ENCODE measurements around the gene BCORL1. TPM values are rescaled to one million over a fixed set of nuclear protein-coding genes. Genes with fewer than 3 reads are reported as not detected.
A peak's percentile ranks its signal among the peaks of the same experiment; 100 is the strongest.

Gene BCORL1
- total and polyA plus RNA-seq, 9 donors: 4.3 to 21.3 (median 16.6) TPM

DNA sequence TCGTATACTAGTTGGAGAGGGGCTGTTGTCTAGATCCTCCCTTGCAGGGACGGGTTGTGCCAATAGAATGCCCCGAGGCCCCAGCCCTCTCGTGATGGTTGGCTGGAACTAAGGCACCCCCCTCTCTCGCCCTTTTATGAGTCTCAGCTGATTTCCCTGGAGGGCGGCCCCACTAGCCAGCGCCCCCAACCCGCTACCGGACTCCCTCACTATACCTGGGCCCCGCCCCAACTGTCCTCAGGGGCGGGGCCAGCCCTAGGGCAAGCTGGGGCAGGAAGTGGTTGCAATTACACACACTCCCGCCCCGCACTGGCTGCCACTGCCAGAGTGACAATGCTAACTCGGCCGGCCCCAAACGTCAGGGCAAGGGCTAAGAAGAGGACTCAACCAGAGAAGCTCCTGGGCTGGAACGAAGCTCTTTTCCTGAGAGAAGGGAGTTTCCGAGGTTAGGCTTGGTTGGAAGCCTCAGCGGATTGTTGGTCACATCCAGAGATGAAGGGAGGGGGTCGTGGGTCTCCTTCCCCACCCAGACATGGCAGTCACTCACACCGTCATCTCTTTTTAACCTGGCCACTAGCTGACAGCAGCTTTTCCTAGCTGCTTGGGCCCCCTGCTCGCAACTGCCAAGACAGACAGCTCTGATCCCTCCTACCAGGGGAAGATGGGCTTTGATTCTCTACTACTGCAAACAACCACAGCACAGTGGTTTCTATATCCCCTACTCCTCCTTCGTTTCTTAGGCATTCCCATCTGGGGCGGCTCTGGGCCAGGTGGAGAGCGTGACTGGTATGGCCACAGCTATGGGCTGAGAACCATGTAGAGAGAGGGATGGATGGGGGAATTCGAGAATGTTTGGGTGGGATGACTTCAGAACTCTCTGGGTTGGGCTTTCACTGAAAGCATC lies 21.0 kb upstream of the BCORL1 start:
- no peak for DNase-seq
- H3K27ac ChIP-seq (ENCODE audit: low read length): peak overlapping the region; percentile 7
- WGBS (ENCODE audit: insufficient coverage): 45% methylated on average over 15 of the region's 26 CpGs

DNA sequence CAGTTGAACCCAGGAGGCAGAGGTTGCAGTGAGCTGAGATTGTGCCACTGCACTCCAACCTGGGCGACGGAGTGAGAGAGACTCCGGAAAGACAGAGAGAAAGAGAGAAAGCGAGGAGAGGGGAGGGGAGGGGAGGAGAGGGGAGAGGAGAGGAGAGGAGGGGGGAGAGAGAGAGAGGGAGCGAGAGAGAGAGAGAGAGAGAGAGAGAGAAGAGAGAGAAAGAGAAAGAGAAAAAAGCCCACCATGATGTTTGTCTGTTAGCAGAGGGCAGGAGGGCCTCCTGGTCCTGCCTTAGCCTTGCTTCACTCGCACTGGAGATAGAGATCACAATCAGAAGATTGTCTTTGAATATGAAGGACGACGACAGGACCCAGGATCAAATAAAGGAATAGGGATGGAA lies 18.7 kb upstream of the BCORL1 start:
- no peaks in the 10 kb centered on the region for H3K36me3 ChIP-seq (ENCODE audit: control insufficient read depth, insufficient read depth, low read length)
- DNase-seq: no peak
- H3K4me3 ChIP-seq (ENCODE audit: low read length): no peak overlapping the region
- peaks cover 17% of the 10 kb centered on the region for H3K4me1 ChIP-seq (ENCODE audit: control insufficient read depth, insufficient read depth, low read length)
- H3K27ac ChIP-seq (ENCODE audit: low read length): no peak overlapping the region
- H3K9me3 ChIP-seq (replicated peaks; ENCODE audit: control insufficient read depth, low read depth, low read length): peaks cover 1% of the 10 kb centered on the region
- WGBS (ENCODE audit: insufficient coverage): 82% methylated on average over 5 of the region's 8 CpGs
- H3K27me3 ChIP-seq (ENCODE audit: control insufficient read depth, insufficient read depth, low read length): peaks cover 11% of the 10 kb centered on the region

More for the DNA sequence above, 21.0 kb upstream of the BCORL1 start:
- no peaks in the 10 kb centered on the region for H3K36me3 ChIP-seq (ENCODE audit: control insufficient read depth, insufficient read depth, low read length)
- peaks cover 30% of the 10 kb centered on the region for H3K4me1 ChIP-seq (ENCODE audit: control insufficient read depth, insufficient read depth, low read length)
- H3K4me3 ChIP-seq (ENCODE audit: low read length): no peak overlapping the region
- peaks cover 18% of the 10 kb centered on the region for H3K27me3 ChIP-seq (ENCODE audit: control insufficient read depth, insufficient read depth, low read length)
- H3K9me3 ChIP-seq (replicated peaks; ENCODE audit: control insufficient read depth, low read depth, low read length): no peaks in the 10 kb centered on the region

DNA sequence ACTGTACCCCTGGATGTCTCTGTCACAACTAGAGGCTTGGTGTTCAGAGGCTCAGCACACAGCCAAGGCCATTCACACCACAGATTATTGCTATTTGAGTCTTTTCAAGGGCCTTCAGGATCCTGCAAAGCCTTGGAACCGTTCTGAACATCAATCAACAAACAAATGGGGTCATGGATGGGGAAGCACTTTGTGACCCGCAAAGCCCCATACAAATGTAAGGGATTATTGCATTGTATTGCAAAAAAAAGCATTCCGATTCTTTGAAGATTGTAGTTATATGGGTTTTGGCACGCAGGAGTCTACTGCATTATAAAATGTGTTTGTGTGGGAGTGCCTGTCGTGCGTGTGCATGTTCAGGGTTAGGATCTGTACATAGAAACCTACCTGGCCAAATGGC lies 17.3 kb upstream of the BCORL1 start:
- Histone ChIP-seq H3K36me3 (ENCODE audit: control insufficient read depth, insufficient read depth, low read length) (no peaks in the 10 kb centered on the region), H3K4me3 (ENCODE audit: low read length) (no peak overlapping the region), H3K27me3 (ENCODE audit: control insufficient read depth, insufficient read depth, low read length) (peaks cover 6% of the 10 kb centered on the region), H3K4me1 (ENCODE audit: control insufficient read depth, insufficient read depth, low read length) (peaks cover 10% of the 10 kb centered on the region), H3K27ac (ENCODE audit: low read length) (no peak overlapping the region), H3K9me3 (replicated peaks; ENCODE audit: control insufficient read depth, low read depth, low read length) (peaks cover 4% of the 10 kb centered on the region)
- 76% methylated on average over 3 of the region's 6 CpGs for WGBS (ENCODE audit: insufficient coverage)
- DNase-seq: no peak

DNA sequence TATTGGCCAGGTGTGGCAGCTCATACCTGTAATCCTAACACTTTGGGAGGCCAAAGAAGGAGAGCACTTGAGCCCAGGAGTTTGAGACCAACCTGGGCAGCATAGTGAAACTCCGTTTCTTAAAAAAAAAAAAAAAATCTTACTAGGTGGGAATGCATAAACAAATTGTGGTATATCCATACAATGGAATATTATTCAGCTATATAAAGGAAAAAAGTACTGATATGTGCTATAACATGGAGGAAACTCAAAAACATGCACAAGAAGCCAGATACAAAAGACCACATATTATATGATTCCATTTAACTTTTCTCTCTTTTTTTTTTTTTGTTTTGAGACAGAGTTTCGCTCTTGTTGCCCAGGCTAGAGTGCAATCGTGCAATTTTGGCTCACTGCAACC lies 13.5 kb upstream of the BCORL1 start:
- Histone ChIP-seq H3K36me3 (ENCODE audit: control insufficient read depth, insufficient read depth, low read length) (no peaks in the 10 kb centered on the region), H3K9me3 (replicated peaks; ENCODE audit: control insufficient read depth, low read depth, low read length) (peaks cover 4% of the 10 kb centered on the region), H3K27me3 (ENCODE audit: control insufficient read depth, insufficient read depth, low read length) (peaks cover 4% of the 10 kb centered on the region), H3K4me3 (ENCODE audit: low read length) (no peak overlapping the region), H3K27ac (ENCODE audit: low read length) (no peak overlapping the region), H3K4me1 (ENCODE audit: control insufficient read depth, insufficient read depth, low read length) (no peaks in the 10 kb centered on the region)
- no CpG with 5 or more reads among the region's 3 CpGs for WGBS (ENCODE audit: insufficient coverage)
- no peak for DNase-seq

DNA sequence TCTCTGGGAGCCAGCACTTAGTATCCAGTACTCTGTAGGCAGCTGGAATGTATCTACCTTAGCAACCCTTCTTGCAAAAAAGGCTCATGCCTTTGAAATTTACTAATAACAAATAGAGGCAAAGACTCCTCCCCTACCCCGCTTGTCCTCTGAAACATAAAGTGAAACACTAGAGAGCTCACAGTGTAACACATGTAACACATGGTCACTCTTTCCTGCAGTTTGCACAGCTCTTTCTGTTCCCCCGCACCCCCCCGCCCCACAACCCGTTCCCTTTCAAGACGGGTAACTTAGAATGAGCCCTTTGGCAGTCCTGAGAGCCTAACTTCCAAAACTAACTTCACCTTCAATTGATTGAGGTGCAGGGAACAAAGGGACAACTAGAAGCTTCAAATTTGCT lies 6.0 kb upstream of the BCORL1 start:
- no peak for DNase-seq
- Histone ChIP-seq H3K4me1 (ENCODE audit: control insufficient read depth, insufficient read depth, low read length) (peaks cover 3% of the 10 kb centered on the region), H3K36me3 (ENCODE audit: control insufficient read depth, insufficient read depth, low read length) (no peaks in the 10 kb centered on the region), H3K9me3 (replicated peaks; ENCODE audit: control insufficient read depth, low read depth, low read length) (no peaks in the 10 kb centered on the region), H3K27me3 (ENCODE audit: control insufficient read depth, insufficient read depth, low read length) (peaks cover 11% of the 10 kb centered on the region), H3K4me3 (ENCODE audit: low read length) (no peak overlapping the region), H3K27ac (ENCODE audit: low read length) (no peak overlapping the region)
- WGBS (ENCODE audit: insufficient coverage): 44% methylated on average over 2 of the region's 5 CpGs

DNA sequence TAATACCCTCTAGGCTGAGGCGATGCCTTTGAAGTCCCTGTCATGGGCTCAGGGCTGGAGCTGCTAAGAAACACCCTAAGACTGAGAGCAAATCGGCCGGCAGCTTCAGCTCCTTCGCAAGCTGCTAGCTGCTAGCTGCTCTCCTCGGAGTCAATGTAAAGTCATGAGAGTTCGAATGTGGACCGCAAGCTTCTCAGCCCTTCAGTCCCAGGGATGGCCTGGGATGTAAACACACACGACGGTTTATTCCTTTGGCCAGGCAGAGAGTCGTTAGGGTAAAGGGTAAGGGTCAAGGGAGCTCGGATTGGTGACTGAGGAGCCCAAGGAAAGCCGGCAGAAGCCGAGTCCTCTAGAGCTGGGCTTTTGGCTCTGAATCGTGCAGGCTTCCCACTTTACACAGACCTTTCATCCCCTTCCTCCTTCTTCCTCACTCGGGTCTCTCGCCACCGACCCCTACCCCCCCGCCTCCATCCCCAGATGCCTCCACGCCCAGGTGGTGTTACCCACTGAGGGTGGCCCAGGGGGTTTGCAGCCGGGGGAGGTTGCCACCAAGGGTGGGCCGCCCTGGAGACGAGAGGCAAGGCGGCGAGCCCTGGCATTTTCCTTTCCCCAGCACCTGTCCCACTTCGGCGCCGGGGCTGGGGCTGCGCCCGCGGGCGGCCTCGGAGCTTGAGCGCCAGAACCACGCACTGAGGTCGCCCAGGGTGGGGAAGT lies 3.1 kb upstream of the BCORL1 start:
- WGBS (ENCODE audit: insufficient coverage): 35% methylated on average over 16 of the region's 35 CpGs
- peaks cover 7% of the 10 kb centered on the region for H3K27me3 ChIP-seq (ENCODE audit: control insufficient read depth, insufficient read depth, low read length)
- no peaks in the 10 kb centered on the region for H3K36me3 ChIP-seq (ENCODE audit: control insufficient read depth, insufficient read depth, low read length)

DNA sequence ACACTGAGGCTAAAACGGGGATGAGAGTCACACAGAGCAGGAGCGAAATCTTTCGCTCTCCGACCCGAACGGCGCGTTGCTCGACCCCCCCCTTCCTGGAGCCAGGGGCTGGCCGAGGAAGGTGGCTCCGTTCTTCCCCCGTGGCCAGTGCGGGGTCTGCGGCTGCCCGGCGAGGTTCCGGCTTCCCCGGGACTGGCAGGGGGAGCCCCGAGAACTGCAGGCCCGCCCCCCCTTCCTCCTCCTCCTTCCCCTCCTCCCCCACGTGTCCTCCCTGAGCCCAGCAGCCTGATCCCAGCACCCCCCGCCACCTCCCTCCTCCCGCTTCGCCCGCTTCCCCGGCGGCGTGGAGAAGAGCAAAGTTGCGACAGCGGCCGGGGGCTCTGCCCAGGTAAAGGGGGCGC lies 2.4 kb upstream of the BCORL1 start:
- peaks cover 7% of the 10 kb centered on the region for H3K27me3 ChIP-seq (ENCODE audit: control insufficient read depth, insufficient read depth, low read length)
- peaks cover 7% of the 10 kb centered on the region for H3K4me1 ChIP-seq (ENCODE audit: control insufficient read depth, insufficient read depth, low read length)
- no peaks in the 10 kb centered on the region for H3K9me3 ChIP-seq (replicated peaks; ENCODE audit: control insufficient read depth, low read depth, low read length)
- H3K4me3 ChIP-seq (ENCODE audit: low read length): peak overlapping the region; percentile 22
- peak; percentile 37 for DNase-seq
- no peak overlapping the region for H3K27ac ChIP-seq (ENCODE audit: low read length)
- WGBS (ENCODE audit: insufficient coverage): 30% methylated on average over 13 of the region's 32 CpGs
- no peaks in the 10 kb centered on the region for H3K36me3 ChIP-seq (ENCODE audit: control insufficient read depth, insufficient read depth, low read length)

More for the DNA sequence above, 3.1 kb upstream of the BCORL1 start:
- H3K27ac ChIP-seq (ENCODE audit: low read length): peak overlapping the region; percentile 20
- no peaks in the 10 kb centered on the region for H3K9me3 ChIP-seq (replicated peaks; ENCODE audit: control insufficient read depth, low read depth, low read length)
- H3K4me3 ChIP-seq (ENCODE audit: low read length): no peak overlapping the region
- DNase-seq: peak; percentile 37
- peaks cover 7% of the 10 kb centered on the region for H3K4me1 ChIP-seq (ENCODE audit: control insufficient read depth, insufficient read depth, low read length)

DNA sequence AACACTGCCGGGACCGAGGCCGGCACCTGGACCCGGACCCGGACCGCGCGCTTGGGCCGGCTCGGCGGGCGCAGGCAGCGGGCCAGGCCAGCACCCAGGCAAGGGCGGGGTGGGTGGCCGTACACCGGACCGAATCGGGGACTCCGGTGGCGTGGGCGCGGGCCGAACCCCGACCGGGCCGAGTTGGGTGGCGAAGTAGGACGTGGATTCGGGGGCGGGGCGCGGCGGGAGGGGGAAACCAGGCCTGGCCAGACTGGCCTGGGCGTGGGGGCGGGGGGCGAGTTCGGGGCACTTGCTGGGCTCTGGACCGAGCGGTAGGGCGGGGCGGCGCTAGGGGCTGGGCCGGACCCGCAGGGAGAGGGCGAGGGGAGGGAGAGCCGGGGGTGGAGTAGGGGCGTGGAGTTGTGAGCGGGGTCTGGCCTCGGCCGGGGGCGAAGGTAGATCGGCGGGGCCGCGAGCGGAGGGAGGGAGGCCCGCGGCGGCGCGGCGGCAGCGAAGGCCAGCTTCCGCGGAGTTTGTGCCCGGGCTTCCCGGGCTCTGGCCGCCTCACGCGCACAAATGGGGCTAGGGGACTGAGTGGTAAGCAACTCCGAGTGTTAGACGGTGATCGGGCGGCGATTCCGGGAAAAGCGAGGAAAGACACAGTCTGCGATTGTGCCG lies 1.8 kb upstream of the BCORL1 start:
- Histone ChIP-seq H3K9me3 (replicated peaks; ENCODE audit: control insufficient read depth, low read depth, low read length) (no peaks in the 10 kb centered on the region), H3K4me3 (ENCODE audit: low read length) (peak overlapping the region; percentile 22), H3K27ac (ENCODE audit: low read length) (no peak overlapping the region), H3K36me3 (ENCODE audit: control insufficient read depth, insufficient read depth, low read length) (no peaks in the 10 kb centered on the region), H3K4me1 (ENCODE audit: control insufficient read depth, insufficient read depth, low read length) (peaks cover 7% of the 10 kb centered on the region), H3K27me3 (ENCODE audit: control insufficient read depth, insufficient read depth, low read length) (peaks cover 7% of the 10 kb centered on the region)
- DNase-seq: peak; percentile 59
- 50% methylated on average over 70 of the region's 79 CpGs for WGBS (ENCODE audit: insufficient coverage)

DNA sequence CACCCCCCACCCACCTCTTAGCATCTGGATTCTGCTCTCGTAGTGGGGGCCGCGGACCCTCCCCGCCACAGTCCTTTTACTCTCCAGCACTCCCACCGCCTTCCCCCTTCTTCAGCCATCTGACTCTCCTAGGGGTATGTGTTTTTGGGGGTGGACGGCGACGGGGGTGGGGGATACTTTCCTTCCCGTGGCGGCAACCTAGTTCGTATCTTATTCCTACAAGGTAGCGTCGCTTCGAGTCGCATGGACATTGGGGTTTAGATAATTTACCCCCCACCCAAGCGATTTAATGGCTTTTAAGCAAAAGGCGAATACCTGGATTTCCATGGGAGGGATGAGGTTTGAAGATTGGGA lies 1.3 kb upstream of the BCORL1 start:
- no CpG with 5 or more reads among the region's 17 CpGs for WGBS (ENCODE audit: insufficient coverage)
- no peaks in the 10 kb centered on the region for H3K36me3 ChIP-seq (ENCODE audit: control insufficient read depth, insufficient read depth, low read length)
- no peak overlapping the region for H3K27ac ChIP-seq (ENCODE audit: low read length)
- peaks cover 4% of the 10 kb centered on the region for H3K27me3 ChIP-seq (ENCODE audit: control insufficient read depth, insufficient read depth, low read length)
- DNase-seq: no peak
- H3K4me1 ChIP-seq (ENCODE audit: control insufficient read depth, insufficient read depth, low read length): peaks cover 7% of the 10 kb centered on the region
- H3K9me3 ChIP-seq (replicated peaks; ENCODE audit: control insufficient read depth, low read depth, low read length): no peaks in the 10 kb centered on the region
- no peak overlapping the region for H3K4me3 ChIP-seq (ENCODE audit: low read length)

DNA sequence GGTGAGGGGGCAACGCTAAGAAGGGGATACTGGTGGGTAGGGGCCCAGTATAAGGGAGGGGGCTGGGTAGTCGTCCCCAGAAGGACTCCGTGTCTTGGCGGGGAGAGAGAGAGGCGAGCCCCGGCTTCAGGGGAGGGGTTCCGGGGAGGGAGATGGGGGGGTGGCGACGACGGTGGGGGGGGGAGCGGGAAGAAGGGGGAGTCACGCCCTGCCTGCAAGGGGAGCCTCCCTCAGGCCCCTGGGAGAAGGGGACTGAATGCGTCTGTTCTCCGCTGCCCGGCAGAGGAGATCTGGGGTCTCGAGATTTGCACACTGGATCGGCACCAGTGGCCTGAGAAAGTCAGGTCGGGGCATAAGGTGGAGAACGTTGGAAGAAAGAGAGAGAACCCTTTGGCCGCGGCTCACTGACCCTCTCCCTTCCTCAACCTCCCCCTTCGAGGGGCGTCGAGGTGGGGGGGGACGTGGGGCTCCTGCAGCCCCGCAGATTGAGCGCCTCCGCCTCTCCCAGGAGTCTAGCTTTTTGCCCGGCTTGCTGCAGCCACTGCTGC lies 609 bp upstream of the BCORL1 start:
- H3K27me3 ChIP-seq (ENCODE audit: control insufficient read depth, insufficient read depth, low read length): peaks cover 4% of the 10 kb centered on the region
- DNase-seq: peak; percentile 8
- H3K4me1 ChIP-seq (ENCODE audit: control insufficient read depth, insufficient read depth, low read length): peaks cover 7% of the 10 kb centered on the region
- no peaks in the 10 kb centered on the region for H3K9me3 ChIP-seq (replicated peaks; ENCODE audit: control insufficient read depth, low read depth, low read length)
- H3K36me3 ChIP-seq (ENCODE audit: control insufficient read depth, insufficient read depth, low read length): no peaks in the 10 kb centered on the region
- peak overlapping the region; percentile 29 for H3K27ac ChIP-seq (ENCODE audit: low read length)
- WGBS (ENCODE audit: insufficient coverage): 39% methylated on average over 3 of the region's 29 CpGs
- H3K4me3 ChIP-seq (ENCODE audit: low read length): no peak overlapping the region

Measured in muscle of leg (tissue), 11 donors.